Measurements from ENCODE around the gene SHISA3.

SHISA3 gene

DNA sequence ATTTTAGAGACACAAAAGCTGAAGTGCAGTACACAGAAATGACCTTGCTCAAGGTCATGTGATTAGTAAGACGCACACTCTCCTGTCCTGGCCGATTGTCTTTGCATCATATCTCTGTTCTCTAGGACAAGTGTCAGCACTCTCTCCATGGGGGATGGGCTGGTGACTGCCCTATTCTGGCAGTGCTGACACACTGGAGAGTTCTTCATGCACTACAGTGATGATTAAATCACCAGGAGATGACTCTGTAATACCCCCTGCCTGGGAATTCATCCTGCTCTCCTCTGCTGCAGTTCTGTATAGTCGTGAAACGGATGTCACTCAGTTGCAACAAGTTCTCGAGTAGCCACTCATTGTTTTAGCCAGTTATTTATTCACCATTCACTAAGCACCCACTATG is 5.3 kb upstream of the SHISA3 start:
- DNase-seq (ENCODE audit: low spot score), result no peak

DNA sequence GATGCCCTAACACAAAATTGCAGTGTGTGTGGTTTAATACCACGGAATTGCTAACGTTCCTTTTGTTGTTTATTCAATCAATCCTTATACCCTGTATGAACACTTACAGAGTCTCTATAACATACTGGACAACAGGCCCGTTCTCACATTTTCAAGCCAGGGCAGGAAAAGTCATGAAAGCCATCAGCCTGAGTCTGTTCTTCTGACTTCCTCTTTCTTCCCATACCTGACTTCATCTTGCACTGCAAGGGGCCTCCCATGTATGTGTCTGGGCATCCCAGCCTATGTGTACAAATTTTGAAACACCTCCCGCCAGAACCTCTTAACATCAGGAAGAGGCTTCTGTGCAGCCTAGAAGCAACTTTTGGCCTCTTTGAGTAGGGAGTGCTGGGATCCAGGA is 4.9 kb upstream of the SHISA3 start:
- no peak for DNase-seq (ENCODE audit: low spot score)

DNA sequence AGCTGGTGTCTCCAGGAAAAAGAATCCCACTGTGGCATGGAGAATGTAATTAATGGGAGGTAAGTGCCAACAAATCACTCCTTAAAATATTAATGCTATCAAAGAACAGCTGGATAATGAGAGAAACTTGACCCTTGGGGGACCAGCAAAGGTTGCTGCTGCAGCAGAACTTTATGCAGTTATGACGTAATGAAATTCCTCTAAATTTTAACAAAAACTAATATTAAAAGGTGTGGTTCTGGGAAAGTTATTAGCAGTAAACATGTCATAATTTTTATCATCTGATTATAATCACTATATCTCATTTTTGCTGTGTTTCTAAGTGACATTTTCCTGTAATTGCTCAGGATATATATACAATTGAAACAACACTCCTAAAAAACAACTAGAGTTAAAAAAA is 1.7 kb upstream of the SHISA3 start:
- no peak for DNase-seq (ENCODE audit: low spot score)

DNA sequence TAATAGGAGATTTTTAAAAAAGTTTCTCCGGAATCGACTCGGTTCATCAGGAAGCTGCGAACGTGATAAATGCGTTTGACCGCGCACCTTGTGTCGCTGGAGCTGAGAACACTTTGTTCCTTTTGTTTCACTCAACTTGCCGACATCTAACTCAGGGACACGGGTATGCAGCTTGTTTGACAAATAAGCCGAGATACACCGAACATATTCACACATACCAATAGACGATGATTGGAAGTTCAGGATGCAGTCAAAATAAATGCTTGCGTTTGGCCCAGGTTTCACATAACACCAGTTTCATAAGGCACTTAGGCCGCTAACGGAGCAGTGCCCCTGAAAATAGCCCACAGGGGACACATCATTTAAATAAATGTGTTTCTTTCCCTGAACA is 932 bp upstream of the SHISA3 start:
- no peak for DNase-seq (ENCODE audit: low spot score)

DNA sequence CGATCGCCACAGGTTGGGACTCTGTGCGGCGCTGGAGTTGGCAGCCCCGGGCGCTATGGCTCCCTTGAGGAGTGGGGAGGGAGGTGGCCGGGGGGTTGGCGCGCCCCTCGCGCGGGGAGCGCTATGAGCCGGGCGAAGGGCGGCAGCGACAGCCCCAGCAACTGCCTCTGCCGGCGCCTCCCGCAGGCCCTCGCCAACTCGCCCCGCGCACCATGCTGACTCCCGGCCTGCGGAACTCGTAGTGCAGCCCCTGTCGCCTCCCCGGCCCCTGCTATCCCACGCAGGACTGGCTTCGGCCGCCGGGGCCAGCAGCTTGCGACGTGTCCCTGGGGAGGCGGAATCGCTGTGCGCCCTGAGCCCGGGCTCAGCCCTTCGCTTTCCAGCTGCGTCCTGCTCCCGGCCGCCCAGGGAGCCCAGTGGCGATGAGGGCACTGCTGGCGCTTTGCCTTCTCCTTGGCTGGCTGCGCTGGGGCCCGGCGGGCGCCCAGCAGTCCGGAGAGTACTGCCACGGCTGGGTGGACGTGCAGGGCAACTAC is 415 bp downstream of the SHISA3 start:
- no peak for DNase-seq (ENCODE audit: low spot score)

DNA sequence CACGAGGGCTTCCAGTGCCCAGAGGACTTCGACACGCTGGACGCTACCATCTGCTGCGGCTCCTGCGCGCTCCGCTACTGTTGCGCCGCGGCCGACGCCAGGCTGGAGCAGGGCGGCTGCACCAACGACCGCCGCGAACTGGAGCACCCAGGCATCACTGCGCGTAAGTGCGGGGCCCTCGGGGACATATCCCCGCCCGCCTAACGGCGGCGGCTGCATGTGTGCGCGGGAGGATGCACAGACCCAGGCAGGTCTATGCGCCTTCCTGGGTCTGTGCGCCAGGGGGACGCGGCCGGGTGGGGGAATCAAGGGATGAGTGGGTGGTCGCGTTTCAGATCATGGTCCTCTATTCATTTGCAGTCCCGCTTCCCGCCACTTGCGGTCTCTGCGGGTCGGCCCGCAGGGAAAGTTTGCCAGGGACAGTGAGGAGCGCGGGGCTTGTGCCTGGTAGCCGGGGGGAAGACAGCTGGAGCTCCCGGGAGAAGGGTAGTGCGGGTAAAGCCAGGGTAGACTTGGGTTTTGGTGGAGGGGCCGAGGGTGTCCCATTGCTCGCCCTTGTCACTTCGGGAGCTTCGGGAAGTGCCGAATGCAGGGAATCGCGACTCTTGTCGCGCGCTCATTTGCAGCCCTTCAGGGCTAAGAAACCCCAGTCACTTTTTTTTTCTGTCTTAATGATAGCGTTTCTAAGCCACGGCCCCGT is 1.0 kb downstream of the SHISA3 start:
- DNase-seq (ENCODE audit: low spot score), result no peak

DNA sequence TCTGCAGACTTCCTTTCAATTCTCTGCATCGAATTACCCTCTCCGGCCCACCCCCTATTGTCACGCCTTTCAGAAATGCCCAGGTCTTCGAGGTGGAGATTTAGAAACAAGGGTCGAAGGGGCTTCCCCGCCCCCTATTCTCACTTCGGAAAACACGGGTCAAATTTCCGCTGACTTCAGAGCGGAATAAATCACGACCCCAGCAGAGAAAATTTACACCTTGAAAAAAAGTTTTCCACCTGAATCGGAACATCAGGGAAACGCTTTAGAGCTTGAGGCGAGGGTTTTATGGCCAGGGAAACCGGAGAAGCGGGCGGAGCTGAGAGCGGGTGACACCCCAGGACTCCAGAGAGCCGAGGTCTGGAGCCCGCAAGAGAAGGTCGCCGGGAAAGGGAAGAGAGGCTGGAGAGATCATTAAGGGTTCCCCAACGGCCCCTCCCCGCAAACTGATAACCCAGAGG is 1.6 kb downstream of the SHISA3 start:
- DNase-seq (ENCODE audit: low spot score), result no peak

DNA sequence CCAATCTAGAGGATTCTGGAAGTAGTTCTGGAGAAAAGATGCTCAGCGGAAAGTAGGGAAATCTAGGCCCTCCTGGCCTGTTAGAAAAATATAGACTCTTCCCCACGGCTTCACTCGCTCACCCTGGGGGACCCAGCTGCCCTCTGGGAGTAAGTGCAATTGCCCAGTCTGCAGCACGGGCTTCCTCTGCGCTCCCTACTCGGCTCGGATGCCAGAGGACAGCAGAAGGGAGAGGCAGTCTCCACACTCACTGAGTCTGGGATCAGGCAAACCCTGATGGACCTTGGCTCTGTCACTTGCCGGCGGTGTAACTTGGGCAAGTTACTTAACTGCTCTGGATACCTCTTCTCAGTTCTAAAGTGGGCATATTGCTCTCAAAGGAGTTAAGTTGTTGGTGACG is 2.1 kb downstream of the SHISA3 start:
- DNase-seq (ENCODE audit: low spot score), result no peak

DNA sequence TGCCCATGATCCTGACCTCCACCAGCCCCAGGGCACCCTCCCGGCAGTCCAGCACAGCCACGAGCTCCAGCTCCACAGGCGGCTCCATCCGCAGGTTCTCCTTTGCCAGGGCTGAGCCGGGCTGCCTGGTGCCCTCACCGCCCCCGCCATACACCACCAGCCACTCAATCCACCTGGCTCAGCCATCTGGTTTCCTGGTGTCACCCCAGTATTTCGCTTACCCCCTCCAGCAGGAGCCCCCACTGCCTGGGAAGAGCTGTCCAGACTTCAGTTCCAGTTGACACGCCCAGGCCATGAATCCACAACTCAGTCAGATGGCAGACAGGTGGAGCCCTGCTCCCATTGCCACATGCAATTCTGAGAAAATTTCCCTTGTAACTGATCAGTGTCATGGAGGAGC is 3.9 kb downstream of the SHISA3 start:
- DNase-seq (ENCODE audit: low spot score), result peak; percentile 13

DNA sequence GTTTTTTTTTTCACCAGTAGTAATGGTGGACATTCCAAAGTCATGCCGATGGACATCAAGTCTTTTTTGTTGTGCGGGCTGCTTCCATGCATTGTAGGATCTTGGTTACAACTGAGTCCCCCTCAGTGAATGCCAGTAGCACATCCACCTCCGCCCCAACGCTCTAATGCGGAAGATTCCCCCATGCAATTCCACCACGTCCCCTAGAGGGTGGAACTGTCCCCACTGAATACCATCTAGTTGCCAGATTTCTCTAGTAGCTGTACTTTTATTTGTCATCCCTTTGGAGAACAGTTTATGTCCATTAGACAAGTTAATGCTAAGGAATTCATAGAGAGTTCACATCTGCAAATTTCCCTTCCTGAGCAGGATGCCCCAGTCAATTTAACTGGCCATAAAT is 6.7 kb downstream of the SHISA3 start:
- DNase-seq (ENCODE audit: low spot score), result no peak

DNA sequence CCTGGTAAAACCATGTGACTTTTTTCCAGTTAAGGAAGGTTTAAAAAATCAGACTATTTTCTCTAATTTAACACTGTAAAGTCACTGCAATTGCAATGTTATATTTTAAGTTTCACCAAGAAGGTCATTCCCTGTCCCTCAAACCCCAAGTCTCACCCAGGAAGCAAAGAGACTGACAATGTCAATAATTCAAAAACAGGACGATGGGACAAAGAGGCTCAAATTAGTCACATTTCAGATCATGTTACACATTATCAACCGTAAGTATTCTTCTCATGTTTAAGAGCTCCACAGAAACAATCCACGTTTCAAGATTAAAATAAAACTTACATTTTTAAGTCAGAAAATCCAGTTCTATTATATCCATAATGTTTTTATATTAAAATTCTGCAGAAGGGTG is 13.2 kb downstream of the SHISA3 start:
- DNase-seq (ENCODE audit: low spot score), result no peak

DNA sequence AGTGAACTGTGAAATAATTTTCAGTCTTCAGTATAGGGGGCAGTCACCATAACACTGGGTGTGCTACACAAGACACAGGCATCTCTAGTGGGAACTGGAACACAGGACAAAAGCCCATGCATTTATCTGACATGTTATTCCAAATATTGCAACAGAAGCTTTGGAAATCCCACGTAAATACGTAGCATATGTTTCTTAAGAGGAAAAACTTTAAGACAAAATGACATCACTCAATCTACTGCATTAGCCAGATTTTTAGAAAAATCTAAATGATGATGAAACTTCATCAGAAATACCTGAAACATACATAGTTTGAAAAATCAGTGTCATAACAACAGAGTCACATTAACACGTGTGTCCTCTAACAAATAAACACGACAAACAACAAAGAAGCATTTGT is 14.5 kb downstream of the SHISA3 start:
- DNase-seq (ENCODE audit: low spot score), result no peak

DNA sequence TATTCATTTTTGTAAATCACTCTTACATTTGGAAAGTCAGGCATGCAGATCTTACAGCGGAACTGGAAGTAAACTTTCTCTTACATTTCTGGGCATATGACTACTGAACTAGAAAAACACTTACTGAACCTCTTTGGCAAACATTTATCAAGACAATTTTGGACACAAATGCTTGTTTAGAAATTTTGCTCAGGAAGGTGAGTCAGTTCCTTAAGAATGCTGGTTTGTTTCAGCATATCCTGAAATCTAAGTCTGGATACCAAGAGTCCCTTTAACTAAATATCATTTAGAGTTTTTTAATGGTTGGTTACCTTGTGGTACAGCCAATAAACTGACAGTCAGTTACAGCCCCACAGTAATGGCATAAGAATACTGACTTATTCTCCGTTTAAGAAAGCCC is 15.0 kb downstream of the SHISA3 start:
- no peak for DNase-seq (ENCODE audit: low spot score)

DNA sequence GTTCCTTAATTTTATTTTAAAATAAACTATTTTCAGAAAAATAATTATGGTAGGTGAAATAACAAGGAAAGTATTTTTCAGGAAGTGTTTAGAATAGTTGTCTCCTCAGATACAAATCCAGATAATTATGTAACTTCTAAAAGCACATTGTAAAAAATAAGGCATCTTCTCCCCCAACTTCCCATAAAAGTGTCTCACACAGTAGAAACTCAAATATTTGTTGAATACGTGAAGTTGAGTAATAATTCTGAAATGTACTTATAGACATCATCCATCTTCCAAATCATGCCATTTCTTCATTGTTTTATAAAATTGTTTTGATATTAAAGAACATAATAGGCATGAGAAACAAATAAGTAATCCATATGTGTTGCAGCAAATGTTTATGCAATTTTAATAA is 18.0 kb downstream of the SHISA3 start:
- no peak for DNase-seq (ENCODE audit: low spot score)

DNA sequence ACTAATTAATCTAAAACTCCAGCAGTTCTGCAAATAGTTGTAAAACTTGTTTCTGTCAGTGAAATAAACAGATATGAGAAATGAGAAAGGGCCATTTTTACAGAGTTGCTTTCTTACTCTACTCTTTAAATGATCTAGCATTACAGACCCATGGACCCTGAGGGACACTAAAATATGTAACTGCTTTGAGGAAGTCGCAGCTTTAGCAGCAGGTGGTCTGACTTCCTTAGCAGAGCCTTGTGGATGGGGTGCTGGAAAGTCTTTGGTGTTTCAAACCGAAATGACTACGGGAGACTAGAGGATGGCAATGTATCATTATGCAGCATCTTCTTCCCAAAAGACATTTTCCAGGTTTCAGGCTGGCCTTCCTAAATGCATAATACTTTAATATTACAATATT is 18.7 kb downstream of the SHISA3 start:
- DNase-seq (ENCODE audit: low spot score), result no peak

DNA sequence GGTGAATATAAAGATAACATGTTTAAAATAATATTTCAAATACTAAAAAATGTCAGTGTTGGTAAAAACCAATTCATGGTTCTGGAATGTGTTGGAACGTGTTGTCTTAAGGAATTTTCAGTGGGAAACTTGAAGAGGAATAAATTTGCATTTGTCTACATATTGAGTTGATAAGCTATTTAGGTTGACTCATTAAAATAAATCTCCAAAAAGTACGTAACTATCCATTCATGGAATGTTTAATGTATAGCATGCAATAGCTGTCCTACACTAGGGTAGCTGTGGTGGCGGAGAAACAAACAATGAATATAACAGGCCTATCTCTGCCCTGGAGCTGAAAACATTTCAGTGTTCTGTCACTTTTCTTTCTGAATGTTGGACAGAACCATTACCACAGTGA is 20.3 kb downstream of the SHISA3 start:
- DNase-seq (ENCODE audit: low spot score), result no peak

DNA sequence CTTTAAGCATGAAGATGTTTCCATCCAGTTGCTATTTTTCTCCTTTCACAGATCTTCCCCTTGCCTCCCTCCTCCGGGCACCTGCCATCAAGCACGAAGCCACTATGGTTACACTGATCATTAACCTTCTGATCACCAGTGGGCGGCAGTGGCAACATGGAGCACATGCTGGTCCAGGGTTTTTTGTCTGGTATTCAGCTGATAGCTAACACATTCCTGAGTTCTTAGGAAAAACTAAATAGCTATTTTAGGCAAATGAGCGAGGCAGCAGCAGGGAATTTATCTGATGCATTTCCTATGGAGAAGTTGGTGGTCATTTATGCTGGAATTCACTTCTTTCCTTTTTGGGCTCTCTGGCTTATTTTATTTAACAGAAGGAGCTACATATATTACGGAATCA is 22.9 kb downstream of the SHISA3 start:
- no peak for DNase-seq (ENCODE audit: low spot score)

DNA sequence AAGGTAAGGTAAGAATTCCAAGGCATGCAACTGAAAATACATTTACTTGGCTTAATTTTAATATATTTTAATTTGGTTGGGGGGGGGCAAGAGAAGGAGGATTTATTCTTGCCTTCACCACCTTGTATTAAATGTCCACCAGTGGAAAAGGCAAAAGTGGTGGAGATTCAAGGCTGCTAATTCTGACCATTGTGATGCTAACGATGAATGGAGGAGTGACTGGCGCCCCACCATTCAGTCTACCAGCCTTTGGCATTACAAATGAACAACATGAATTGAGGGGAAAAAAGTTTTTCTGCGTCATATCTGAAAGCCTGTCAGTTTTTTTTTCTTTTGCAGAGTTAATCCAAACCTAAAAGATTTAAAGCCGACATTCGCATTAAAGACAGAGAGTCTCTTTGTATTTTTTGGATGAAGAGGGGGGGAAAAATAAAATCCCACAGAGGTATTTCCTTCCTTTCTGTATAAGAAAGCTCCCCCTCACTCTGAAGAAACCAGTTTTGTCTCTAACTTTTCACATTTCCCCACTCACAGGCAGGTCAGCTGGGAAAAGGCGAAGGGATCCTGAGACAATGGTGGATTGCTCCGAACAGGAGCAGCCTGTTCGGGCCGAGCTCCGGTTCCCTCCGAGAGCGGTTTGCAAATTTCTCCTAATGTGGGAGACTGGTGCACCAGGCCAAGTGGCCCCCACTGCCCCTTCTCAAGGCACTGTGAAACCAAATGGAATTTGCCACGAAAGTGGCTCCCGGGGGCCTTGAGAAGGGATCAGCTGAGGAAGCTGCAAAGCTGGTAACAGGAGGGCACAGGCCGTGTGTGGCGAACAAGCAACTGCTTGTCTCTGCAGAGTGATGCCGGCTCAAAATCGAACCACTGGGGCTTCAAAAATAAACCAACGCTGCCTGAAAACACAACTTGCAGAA is 28.1 kb downstream of the SHISA3 start:
- DNase-seq (ENCODE audit: low spot score), result no peak

DNA sequence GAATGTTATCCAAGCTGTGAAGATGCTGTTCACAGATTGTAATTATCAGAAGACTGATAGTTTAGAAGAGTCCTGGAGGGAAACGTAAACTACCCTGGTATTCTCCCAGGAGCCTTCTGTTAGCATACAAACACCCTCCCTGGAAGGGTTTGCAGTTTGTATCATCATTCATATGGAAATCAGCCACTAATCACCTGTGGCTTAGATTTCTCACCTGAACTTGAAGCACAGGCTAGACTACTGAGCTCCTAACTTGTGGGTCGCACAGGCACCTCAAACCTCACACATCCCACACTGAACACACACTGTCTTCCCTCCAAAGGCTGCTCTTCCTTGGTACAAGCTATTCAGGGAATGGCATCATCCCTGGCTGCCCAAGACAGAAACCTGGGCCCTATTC is 30.7 kb downstream of the SHISA3 start:
- no peak for DNase-seq (ENCODE audit: low spot score)

DNA sequence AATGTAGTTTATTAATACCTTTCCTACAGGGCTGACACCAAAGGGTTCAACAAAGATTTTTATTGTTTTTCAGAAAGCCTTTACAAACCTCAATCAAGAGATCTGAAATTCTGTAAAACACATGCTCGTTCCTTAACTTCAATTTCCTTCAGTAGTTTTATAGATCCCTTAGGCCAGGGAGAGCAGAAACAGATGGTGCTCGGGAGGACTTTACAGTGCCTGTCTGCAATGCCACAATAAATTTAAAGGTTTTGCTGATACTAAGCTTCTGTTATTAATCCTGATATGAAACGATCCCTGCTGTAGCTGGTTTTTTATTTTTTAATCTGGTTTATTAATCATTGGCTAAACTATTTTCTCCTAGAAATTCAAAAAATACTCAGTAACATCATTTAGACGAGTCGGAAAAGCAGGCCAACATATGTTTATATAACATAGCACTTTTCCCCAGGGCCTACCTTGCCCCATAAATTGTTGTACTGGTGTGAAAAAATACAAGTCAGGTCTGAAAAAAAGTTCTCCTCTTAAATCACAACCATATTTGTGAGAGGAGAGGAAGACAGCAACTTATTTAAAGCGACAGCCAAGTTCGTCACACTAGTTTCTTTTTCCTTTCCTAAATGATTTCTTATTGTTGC is 39.8 kb downstream of the SHISA3 start:
- no peak for DNase-seq (ENCODE audit: low spot score)

DNA sequence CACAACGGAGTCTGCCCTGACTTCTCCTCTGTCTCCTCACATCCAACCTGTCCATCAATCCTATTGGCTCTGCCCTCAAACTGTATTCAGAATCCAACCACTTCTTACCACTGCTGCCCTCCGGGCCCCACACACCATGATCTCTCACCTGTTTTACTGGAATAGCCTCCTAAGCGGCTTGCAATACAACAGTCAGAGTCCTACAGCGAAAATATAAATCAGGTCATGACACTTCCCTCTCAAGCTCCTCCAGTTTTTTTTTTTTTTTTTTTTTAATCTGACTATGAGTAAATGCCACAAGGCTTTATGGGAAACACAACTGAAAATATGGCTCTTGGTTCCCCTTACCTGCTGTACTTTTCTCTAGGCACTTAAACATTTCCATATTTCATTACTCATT is 42.8 kb downstream of the SHISA3 start:
- DNase-seq (ENCODE audit: low spot score), result no peak

DNA sequence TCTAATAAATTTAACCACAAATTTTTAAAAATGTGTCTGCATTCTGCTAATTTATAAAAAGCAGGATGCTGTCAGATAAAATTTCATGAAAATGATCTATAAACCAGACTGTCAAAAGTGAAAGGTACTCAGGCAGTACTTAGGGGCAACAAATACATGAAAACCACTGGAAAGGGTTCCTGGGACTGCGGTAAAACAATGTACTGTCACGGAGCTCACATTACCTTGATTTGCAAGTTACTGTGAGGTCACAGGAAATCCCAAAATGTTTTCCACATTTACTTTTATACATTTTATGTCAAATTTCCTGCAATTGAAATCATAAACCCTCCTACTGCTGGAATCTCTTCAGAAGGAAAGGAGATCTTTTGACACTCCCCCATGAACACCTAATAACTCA is 45.3 kb downstream of the SHISA3 start:
- DNase-seq (ENCODE audit: low spot score), result no peak

DNA sequence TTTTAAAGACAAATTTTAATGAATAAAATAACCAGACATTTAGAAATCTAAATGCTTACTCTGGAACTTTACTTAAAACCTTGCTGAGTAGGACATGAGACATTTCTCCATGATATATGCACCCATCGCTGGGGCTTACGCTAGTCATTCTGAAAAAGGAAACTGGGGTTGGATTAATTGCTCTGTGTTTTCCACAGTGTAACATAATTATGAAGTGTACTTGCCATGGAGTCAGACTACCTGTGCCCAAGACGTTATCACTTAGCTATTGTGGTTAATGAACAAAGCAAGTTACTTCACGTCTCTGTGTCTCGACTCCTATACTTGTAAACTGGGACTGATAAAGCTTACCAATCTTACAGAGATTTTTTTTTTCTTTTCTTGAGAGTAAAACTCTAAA is 47.8 kb downstream of the SHISA3 start:
- no peak for DNase-seq (ENCODE audit: low spot score)

Data from cerebellar cortex (tissue), 1 donor.